HG03378 (cell line): Measurements from ENCODE around the gene MVB12A.

Source experiments
- ATAC-seq: cut with Tn5 transposase; IDR thresholded peaks from one replicate; pipeline ENCODE4 v1.9.1; 2021; ENCODE audit warnings: mild to moderate bottlenecking, moderate library complexity; ENCODE audit not compliant: unreplicated experiment

Gene MVB12A

DNA sequence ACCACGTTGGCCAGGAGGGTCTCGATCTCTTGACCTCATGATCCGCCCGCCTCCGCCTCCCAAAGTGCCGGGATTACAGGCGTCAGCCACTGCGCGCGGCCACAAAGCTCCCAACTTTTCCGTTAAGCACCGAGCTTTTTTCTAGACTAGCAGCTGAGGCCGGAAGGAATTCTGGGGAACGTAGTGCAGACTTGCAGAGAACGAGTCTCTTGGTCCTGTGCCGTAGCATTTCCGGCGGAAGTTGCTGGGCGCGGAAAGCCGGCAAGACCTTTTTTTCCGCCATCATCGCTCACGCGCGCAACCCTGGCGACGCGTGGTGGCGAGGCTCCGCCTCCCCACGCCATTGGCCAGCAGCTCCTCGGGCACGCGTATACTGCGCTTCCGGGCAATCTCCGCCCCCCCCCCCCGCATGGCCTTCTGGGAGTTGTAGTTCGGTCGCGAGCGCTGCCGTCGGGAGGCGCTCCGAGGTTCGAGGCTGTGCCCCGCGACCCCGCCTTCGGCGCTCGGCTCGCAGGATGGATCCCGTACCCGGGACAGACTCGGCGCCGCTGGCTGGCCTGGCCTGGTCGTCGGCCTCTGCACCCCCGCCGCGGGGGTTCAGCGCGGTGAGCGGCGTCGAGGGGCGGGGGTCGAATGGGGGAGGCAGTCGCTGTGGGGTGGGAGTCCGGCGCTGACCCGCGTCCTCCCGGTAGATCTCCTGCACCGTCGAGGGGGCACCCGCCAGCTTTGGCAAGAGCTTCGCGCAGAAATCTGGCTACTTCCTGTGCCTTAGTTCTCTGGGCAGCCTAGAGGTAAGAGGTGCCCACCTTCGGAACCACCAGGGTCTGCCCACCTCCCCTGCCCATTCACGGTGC is at the start of gene MVB12A:
MVB12A (plus strand) TSS at position 427 of the 854 bp plus-strand sequence; CDS start at position 516, 89 bp downstream.
- peak; percentile 79 for ATAC-seq

DNA sequence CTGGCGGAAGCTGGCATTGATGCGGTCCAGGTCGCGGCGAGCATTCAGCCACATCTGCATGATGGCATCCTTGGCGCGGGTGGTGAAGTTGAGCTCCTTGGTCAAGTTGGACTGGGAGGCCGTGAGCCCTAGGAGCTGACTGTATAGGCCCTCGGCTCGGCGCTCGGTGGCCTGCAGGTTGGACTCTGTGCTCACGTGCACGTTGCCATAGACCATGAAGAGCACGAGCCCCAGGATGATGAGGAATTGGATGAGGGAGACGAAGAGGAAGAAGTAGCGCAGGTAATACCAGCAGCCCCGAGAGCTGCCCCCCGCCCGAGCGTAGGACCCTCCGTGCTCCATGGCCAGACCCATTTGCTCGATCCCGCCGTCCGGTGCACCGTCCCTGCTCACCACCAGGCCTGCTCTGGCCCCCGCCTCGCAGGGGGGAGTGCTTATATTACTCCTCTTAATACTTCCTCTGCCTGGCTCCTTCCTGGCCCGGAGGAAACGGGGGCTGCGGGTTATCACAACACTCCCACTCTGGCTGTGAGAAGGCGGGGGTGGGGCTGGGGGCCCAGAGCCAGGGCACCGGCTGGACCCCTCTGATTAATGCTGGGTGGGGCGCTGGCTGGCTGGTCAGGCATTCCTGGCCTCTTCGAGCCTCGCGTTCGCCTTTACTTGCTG is 42.8 kb upstream of the MVB12A start, which contains the start of gene PLVAP:
PLVAP (minus strand) TSS at position 408 of the 666 bp plus-strand sequence; CDS start at position 354, 54 bp downstream.
- no peak for ATAC-seq

DNA sequence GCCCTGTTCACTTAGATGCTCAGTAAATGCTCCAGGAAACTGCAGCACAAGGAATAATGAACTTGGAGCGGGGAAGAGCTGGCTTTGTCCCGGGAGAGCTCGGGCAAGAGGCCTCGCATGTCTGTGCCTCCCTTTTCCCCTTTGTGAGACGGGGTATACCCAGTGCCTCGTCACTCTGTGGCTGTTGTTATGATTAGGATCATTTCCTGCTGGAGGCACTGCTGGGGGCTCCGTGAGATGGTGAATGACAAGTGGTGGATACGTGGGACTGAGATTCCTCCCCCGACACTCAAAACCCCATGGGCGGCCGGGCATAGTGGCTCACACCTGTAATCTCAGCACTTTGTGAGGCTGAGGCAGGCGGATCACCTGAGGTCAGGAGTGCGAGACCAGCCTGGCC is 41.6 kb upstream of the MVB12A start:
- no peak for ATAC-seq

DNA sequence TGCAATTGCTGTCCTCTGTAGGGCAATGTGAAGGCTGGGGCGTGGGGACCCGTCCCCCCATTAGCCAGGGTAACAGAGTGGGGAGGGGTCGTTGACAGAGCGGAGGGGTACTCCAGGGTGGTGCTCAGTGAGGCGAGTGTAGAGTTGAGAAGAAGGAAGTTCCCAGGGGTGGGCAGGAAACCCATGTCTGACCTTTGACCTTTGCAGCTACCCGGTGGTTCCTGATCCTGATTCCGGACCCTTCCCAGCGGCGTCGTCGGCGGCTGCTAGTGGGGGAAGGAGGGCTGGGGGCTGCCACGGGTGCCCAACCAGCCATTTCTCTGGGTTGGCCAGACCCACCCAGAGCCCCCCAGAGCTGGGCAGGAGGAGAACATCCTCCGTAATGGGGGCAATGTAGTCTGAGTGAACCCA is 40.6 kb upstream of the MVB12A start:
- no peak for ATAC-seq

DNA sequence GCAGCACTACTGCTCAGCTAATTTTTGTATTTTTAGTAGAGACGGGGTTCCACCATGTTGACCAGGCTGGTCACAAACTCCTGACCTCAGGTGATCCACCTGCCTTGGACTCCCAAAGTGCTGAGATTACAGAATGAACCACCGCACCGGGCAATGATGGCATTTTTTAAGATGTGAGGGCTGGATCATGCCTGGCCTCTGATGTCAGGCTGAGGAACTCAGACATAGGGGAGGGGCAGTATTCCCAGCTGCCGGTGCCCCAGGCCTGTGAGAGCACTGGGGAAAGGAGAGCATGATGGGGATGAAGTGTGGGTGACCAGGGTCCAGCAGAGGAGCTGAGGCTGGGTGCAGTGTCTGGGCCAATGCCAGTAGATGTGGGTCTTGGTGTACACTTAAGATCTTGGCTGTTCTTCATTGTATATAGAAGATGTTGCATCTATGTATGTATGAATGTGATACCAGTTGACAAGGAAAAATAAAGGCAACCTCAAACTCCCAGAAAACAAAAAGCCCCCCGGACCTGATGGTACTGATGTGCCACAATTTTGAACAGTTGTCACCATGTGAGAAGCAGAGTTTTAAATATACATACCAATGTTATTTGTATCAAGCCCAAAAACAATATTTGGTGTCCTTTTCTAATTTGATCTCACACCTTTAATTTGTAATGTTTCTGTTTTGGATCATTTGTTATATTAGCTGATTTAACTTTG is 39.3 kb upstream of the MVB12A start:
- ATAC-seq = no peak

DNA sequence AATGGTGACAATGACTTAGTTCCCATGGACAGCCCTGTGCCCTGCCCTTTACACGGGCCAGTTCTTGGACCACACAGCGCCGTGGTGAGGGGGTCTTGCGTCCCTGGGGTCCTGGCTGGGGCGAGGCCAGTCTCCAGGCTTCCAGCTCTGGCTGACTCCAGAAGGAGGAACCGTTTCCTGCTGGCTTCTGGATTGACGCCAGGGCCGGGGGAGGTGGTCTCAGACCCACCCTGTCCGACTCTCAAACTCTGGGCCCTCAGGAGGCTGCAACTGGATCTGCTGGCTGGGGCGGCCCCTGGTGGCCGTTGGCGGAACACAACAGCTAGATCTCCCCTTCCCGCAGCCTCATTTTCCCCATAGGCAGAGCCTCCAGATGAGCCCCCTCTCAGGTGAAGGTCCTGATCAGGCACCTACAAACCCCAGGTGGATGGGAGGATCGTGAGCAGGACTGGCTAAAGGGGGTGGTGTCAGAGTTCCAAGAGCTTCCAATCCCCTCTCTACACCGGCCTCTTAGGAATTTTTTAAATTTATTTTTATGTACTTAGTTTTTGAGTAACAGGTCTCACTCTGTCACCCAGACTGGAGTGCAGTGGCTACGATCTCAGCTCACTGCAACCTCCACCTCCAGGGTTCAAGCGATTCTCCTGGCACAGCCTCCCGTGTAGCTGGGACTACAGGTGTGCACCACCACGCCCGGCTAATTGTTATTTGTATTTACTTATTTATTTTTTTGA is 33.8 kb upstream of the MVB12A start:
- no peak for ATAC-seq

DNA sequence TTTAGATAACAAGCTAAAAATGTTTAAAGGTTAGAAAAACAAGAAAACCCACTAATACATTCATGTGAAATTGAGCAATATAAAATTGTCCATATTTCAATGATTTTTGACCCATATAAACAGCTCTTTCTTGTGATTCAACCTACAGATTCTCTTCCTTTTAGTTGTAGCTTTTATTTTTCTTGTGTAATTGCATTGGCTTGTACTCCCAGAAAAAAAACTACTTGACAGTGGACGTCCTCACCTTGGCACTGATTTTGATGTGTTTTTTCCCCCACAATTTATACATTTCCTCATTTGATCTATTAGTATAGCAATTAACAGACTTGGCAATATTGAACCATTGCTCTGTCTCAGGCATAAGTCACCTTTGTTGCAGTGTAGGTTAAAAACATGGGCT is 30.6 kb upstream of the MVB12A start:
- ATAC-seq = no peak

DNA sequence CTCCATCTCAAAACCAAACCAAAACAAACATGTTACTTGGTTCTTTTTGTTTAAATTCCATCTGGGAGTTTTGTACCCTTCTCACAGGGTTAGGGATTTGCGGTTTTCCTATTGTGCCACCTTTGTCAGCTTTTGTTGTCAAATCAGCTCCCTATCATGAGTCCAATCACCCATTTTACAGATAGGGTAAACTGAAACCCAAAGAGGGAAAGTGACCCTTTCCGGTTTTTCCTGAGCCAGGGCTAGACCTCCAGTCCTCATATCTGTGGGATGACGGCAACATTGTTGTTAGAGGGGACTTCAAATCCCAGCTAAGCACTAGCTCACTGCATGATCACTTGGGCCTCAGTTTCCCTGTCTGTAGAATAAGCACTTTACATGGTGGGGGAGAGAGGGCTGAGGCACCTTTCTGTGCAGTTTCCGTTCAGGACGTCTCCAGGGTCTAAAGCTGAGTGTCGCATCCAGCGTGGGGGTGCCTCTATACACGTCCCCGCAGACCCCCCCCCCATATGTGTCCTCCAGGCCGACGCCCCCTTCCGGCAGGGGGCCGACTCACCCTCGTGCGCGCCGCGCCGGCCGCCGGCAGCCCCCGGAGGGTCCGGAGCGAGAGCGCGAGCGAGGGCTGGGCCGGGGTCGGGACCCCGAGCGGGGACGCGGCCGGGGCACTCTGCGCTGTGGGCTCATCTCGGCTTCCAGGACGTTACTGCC is 29.7 kb upstream of the MVB12A start:
- ATAC-seq = no peak

DNA sequence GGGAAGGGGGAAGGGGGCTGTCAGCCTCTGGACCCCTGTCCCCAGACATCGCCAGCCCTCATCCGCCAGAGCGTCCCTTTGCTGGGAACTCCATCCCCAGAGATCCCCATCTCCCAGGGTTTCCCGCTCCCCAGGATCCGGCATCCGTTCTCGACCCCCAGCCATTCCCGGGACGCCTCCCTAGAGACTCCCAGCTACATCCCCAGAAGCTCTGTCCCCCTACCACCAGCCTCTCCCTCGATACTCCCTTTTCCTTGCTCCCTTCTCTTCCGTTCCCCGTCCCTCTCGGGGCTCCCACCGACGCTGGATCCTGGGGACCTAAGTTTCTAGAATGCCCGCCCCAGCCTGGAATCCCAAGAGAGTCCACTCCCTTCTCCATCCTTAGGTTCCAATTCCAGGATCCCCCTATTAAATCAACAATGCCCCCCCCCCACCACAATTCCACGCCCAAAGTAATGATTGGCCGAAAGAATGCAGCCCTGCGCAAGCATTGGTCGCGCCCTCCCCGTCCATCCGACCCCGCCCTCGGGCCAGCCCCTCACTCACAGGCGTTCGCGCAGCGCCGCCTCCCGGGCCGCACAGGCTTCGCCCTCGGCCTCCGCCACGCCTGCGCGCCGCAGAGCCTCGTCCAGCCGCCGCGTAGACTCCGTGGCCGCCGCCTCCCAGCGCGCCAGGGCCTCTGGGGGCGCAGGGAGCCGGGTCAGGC is 29.0 kb upstream of the MVB12A start:
- ATAC-seq = peak; percentile 64

DNA sequence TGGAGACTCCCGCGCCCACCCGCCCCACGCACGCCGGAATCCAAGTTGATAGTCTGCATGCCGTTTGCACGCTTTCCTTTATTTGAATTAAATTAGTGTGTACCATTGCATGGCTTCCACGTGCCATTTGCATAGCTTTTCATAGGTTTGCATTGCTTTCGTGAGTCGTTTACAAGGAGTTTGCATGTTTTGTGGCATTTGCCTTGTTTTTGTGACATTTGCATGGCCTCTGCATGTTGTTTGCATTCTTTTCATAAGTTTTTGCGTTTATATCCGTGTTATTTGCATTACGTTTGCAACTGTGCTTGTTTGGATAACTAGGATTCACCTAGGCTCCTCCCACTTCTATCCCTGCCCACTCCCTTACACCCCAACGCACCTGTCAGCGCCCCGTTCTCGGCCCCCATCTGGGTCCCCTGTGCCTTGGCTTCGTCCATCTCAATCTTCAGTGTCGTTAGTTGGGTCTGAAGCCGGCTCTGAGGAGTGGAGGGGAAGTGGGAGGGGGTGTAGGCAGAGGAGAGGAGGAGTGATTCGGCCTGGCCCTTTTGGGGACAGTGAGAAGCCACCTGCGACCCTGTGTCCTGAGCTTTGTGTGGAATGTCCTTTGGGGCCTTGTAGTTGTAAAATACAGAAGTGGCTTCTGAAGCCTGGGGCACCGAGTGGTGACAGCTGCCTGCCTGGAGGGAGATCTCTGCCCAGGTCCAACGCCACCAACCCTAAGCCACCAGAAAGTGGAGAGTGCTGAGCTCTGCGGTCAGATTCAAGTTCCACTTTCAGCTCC is 28.3 kb upstream of the MVB12A start:
- ATAC-seq = peak; percentile 18

DNA sequence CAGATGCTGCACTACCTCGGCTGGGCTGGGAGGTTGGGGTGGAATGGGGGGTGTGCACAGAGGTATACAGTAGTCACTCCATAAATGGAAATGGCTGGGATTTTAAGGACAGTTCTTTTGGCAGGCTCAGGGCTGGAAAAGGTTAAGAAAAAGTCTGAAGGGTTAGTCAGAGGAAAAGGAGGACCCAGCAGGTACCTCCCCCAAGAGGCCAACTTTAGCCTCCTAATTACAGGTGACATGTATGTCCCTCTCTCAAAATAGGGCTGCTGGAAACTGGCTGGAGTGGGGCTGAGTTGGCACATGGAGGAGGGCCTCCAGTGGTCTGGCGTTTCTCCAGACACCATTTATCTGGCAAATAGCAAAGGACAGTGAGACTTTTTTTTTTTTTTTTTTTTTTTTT is 26.8 kb upstream of the MVB12A start:
- ATAC-seq = no peak

DNA sequence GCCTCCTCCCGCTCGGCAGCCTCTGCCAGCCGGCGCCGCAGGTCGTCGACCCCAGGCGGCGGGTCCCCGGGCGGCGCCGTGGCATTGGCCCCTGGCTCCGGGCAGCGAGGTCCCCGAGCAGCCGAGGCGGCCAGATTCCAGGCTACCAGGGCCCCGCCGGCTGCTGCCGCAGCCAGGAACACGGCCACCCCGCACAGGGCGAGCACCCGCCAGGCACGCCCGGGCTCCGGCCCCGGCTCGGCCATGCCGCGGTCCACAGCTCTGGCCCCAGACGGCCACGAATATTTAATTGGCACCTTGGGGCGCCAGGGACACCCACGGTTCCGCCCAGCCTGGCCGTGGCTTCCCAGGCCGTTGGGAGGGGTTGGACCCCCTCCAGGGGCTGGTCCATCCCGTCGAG is 25.9 kb upstream of the MVB12A start, which contains the start of gene CCDC194:
CCDC194 (minus strand) TSS at position 283 of the 400 bp plus-strand sequence; CDS start at position 245, 38 bp downstream.
- ATAC-seq = no peak

DNA sequence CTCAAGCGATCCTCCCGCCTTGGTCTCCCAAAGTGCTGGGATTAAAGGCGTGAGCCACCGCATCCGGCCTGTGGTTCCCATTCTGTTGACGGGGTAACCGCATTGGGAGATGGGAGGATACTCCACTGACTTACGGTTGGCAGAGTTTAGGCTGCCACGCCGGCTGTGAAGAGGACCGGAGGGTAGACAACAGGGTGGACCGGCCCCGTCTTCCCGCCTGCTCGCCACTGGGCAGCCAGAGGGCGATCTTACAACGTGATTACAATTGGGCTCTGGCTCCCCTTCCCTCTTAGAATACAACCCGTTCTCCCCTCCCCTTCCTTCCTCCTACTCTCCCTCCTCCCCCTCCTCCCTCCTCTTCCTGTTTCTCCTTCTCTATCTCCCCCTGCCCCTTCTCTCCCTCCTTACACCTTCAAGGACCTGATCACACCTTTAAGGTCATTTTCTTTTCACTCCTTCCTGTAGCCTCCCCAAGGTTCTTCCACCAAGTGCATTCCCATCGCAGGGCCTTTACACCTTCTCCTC is 24.9 kb upstream of the MVB12A start:
- ATAC-seq = no peak

DNA sequence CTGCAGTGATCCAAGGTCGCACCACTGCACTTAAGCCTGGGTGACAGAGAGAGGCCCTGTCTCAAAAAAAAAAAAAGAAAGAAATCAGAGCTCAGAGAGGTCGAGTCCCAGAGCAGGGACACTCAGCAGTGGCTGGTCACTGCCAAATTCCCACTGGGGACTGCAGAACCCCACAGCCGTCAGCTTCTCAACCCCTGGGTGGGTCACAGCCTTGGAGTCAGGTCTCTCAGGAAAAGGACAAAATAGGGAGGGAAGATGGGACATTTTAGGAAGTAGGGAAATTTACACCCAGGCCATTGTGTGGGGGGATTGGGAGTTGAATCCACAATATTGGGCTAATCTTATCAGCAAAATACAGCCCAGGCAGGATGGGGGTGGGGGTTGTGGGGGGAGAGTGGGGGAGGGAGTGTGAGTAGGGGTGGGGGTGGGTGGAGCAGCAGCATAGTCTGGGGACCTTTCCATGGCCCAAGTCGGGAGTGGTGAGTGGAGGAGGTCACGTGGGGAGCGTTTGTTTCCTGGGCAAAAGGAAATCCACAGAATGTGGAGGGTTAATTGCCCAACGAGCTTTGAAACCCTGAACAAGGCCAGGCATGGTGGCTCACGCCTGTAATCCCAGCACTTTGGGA is 20.8 kb upstream of the MVB12A start:
- no peak for ATAC-seq

DNA sequence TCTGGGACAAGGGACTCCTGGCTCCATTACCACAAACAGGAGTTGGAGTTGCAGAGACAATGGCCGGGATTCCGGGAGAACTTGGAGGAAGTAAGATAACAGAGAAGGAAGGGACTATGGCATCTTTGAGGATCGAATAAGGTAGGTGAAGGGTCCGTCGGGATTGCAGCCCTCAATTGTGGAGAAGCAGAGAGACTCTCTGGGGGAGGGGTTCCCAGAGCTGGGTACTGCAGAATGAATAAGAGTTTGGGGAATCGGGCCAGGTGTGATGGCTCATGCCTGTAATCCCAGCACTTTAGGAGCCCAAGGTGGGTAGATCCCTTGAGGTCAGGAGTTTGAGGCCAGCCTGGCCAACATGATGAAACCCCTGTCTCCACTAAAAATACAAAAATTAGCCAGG is 18.2 kb upstream of the MVB12A start:
- ATAC-seq = no peak

DNA sequence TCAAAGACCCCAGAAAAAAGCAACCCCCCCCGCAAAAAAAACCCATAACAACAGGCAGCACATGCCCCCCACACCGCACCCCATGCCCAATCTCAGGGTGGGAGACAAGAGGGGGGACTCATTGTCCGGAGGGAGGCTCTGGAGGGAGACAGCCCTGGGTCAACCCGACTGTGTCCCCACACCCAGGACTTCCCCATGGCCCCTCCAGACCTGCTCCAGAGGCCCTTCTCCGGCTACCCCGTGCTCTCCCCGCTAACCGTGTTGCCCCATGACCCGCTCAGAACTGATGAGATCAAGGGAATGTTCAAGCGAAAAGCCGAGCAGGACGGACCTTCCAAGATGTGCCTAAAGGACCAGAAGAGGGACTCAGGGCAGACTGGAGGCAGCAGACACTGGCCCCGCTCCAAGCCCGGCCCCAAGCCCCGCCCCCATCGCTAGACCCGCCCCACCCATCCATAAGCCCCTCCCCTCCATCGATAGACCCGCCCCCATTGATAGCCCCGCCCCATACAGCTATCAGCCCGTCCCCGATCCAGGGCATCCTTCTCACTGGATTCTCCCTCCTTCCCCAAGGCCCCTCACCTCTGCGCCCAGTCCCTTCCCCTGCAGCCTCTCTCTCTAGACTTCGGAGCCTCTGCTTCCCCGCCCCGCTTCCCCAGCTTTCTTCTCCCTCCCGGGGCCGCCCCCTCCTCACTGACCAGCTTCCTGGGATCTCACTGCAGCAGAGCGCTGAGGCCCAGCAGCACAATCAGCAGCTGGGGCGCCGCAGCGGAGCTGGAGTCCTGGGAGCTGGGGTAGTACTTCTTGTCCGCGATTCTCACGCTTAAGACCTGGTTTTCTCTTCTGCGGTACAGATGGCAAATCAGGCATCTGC is 16.6 kb upstream of the MVB12A start:
- no peak for ATAC-seq

DNA sequence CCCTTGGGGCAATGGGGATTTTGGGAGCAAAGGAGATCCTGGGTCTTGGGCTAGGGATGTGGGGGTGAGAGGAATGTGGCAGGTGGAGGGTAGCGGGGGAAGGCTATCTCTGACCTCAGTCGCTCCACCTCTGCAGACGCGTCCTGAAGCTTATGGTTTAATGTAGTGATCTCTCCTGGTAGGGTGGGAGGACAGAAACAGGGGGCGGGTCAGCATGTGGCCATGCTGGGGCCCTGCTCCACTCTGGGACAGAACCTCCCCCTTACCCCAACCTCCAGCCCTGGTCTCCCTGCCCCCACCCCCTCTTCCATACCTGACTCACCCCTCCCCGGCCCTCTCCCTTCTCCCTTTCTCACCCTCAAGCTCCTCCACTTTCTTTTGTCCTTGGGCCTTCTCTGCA is 15.8 kb upstream of the MVB12A start:
- ATAC-seq = no peak
